Brain microvascular endothelial cell (primary cell): ENCODE measurements around the gene CHST11.

ENCODE experiments used
- DNase-seq: peaks from one replicate; pipeline ENCODE4 v3.0.0-alpha.2; 2020
- H3K27ac ChIP-seq: fragments of 250-450 bp; sonication (Bioruptor Pico); 2 replicates; pipeline ENCODE4 v1.5.1; 2020; ENCODE audit warnings: mild to moderate bottlenecking, moderate library complexity
- H3K27me3 ChIP-seq: fragments of 250-450 bp; sonication (Bioruptor Pico); replicated peaks from 2 replicates; pipeline ENCODE4 v1.5.1; 2020; ENCODE audit warnings: mild to moderate bottlenecking
- H3K36me3 ChIP-seq: fragments of 250-450 bp; sonication (Bioruptor Pico); replicated peaks from 2 replicates; pipeline ENCODE4 v1.5.1; 2020; ENCODE audit warnings: mild to moderate bottlenecking
- H3K4me3 ChIP-seq: 2 replicates; pipeline ENCODE4 v1.5.1; 2011; ENCODE audit warnings: low read depth, mild to moderate bottlenecking, control low read depth, low read length, moderate library complexity
- CTCF ChIP-seq: IDR thresholded peaks from 2 replicates; pipeline ENCODE4 v1.5.1; 2011; ENCODE audit warnings: low read depth, mild to moderate bottlenecking, moderate library complexity, low read length, control low read depth, inconsistent platforms; ENCODE audit errors: missing control alignments
- in situ Hi-C: cut with HindIII; loops from 2 replicates; pipeline ENCODE4 v1.10.0; 2017; ENCODE audit warnings: low sequenced_read_pairs, low pct_ligation_motif_present

Gene CHST11

GRCh38 chr12:104490850-104491249 lies 34.1 kb downstream of the CHST11 start:
- in situ Hi-C loops: no loop called here

GRCh38 chr12:104493496-104493895 lies 36.7 kb downstream of the CHST11 start:
- Histone ChIP-seq H3K4me3 (no peak overlapping the region), H3K27ac (peak overlapping the region; percentile 77), H3K36me3 (no peaks in the 10 kb centered on the region), H3K27me3 (no peaks in the 10 kb centered on the region)
- no peak for DNase-seq
- in situ Hi-C loops: no loop called here
- no peak for TF ChIP-seq CTCF

More at GRCh38 chr12:104490850-104491249, 34.1 kb downstream of the CHST11 start:
- Histone ChIP-seq H3K27ac (no peak overlapping the region), H3K4me3 (no peak overlapping the region), H3K27me3 (no peaks in the 10 kb centered on the region), H3K36me3 (no peaks in the 10 kb centered on the region)
- DNase-seq: no peak
- TF ChIP-seq CTCF: no peak

GRCh38 chr12:104494137-104494792 lies 37.5 kb downstream of the CHST11 start:
- DNase-seq: peak; percentile 89
- Histone ChIP-seq H3K27me3 (no peaks in the 10 kb centered on the region), H3K36me3 (no peaks in the 10 kb centered on the region), H3K4me3 (no peak overlapping the region), H3K27ac (peak overlapping the region; percentile 77)
- TF ChIP-seq CTCF: no peak
- in situ Hi-C loops: no loop called here

- TF ChIP-seq CTCF: no peak
- DNase-seq: peak; percentile 58
Observed at GRCh38 chr12:104494793-104495158, 38.0 kb downstream of the CHST11 start.

GRCh38 chr12:104495786-104496185 lies 39.0 kb downstream of the CHST11 start:
- no peak for DNase-seq
- in situ Hi-C loops: no loop called here
- H3K36me3 ChIP-seq: no peaks in the 10 kb centered on the region
- H3K27ac ChIP-seq: no peak overlapping the region
- H3K27me3 ChIP-seq: no peaks in the 10 kb centered on the region
- TF ChIP-seq CTCF: no peak
- no peak overlapping the region for H3K4me3 ChIP-seq

More at GRCh38 chr12:104494793-104495158, 38.0 kb downstream of the CHST11 start:
- H3K36me3 ChIP-seq: no peaks in the 10 kb centered on the region
- in situ Hi-C loops: no loop called here
- peak overlapping the region; percentile 6 for H3K4me3 ChIP-seq
- H3K27me3 ChIP-seq: no peaks in the 10 kb centered on the region
- peak overlapping the region; percentile 77 for H3K27ac ChIP-seq

GRCh38 chr12:104496336-104496735 lies 39.6 kb downstream of the CHST11 start:
- TF ChIP-seq CTCF: no peak
- H3K27me3 ChIP-seq: no peaks in the 10 kb centered on the region
- DNase-seq: no peak
- no peak overlapping the region for H3K27ac ChIP-seq
- no peak overlapping the region for H3K4me3 ChIP-seq
- H3K36me3 ChIP-seq: no peaks in the 10 kb centered on the region
- in situ Hi-C loops: no loop called here
